GM19240 (cell line): ENCODE measurements around the gene ARHGAP42.

Experiments
- DNase-seq: peaks from one replicate; pipeline ENCODE4 v3.0.0; 2011; ENCODE audit warnings: low spot score; ENCODE audit not compliant: insufficient read length

The ARHGAP42 gene

DNA sequence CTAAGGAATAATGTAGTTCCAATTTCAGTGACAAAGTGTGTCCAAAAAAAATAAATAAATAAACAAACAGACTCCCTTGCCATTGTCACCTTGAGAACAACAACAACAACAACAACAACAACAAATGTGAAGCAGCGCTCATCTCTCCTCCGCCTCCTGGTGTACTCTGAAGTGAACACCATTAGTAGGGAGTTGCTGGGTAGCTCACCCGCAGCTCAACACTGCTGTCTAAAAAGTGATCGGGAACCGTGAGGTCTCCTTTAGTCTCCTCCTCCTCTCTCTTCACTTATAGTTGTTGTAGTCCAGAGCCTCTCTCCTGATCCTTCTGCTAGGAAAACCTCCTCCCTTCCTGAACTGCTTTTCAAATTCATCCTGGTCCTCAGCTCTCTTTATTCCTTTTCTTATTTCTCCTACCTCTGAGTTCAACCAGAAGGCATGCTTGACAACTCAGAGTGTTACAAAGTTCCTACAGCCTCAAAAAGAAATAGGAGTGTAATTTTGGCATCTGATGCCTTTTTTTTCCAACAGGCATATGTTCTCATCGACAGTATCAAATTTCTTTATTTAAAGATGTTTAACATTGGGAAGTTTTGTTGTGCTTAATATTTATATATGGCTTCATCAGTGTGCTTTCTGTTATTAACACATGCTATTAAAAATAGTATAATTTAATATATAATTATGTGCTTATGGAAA lies 227.5 kb downstream of the ARHGAP42 start:
- DNase-seq, result no peak

DNA sequence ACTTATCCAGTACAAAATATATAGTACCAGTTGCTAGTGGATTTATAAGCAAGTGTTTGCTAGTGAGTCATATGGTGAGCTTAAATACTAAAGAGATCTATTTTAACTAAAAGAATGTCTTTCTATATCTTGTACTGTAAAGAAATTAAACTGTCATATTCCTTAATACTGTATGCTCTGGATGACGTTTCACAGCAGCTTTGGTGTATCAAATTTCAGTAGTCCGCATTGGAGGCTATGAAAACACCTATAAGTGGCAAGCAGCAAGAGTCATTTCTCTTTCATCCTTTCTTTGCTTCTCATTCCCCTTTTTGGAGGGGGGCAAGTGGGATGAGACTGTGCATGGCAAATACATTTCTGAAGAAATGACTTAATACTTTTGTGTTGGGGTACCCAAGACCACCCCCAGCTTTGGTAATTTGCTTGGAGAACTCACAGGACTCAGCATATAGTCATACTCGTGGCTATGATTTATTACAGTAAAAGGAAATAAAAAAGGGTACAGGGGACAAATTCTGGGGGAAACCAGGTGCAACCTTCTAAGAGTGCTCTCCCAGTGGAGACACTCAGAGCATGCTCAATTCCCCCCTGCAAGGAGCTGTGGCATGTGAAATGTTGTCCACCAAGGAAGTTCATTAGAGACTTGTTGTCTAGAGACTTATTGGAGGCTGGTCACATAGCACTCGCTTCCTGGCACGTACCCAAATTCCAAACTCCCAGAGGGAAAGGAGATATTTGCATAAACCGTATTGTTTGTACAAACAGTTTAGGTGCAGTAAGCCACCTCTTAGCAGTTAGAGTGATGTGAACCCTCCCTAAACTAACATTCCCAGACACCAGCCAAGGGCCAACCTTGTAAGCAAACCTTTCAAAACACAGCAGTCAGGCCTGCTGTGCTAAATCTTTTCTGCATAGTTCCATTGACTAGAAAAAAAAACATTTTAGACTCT lies 231.7 kb downstream of the ARHGAP42 start:
- no peak for DNase-seq

DNA sequence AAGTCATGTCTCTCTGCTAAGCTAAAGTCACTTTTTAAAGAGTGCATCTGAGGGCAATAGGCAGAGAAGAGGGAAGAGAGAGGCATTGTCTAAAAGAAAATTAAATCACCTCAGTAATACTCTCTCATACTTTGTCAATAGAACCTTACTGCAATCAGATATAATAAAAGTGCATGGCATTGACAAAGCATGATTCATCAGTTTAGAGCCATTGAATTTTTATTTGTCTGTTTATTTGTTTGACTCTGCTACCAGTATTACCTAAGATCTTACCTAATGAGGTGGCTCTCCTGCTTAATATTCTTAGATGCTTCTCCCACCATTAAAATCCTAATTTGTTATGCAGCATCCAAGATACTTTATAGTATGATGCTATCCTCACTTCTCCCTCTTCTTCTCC lies 233.5 kb downstream of the ARHGAP42 start:
- DNase-seq, result no peak

DNA sequence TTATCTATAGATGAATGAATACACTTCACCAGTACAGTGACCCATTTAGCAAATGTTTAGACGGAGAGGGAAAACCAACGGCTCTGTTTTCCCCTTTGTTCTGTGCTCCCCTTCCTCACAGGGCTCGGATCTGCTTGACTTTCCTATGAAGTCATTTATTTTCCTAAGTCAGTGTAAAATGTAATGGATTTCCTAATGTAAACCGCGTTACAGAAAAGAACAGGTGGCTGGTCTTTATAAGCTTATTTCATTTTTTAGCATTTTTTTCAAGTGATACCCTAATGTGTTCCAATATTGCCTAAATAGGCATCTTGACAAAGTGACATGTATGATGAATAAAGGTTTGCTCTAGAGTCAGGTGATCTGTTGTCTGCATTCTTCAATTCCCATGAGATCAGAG lies 235.0 kb downstream of the ARHGAP42 start:
- DNase-seq, result no peak

DNA sequence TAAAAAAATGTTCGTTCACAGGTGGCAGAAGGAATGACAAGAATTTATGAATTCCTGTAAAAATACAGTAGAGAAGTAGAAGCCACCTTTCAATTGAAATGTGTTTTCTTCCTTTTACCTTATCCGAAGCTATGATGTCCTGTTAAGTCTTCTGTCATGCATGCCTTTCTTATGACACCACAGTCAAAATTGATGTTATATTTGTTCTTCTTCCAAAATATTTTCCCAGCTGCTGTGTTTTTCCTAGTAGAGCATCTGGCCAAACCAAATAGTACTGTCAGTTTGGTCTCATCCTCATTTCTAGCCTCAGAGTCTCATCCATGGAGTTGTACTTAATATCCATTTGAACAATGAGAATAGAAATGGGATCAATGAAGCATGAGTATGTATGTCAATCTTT lies 236.5 kb downstream of the ARHGAP42 start:
- DNase-seq, result no peak

DNA sequence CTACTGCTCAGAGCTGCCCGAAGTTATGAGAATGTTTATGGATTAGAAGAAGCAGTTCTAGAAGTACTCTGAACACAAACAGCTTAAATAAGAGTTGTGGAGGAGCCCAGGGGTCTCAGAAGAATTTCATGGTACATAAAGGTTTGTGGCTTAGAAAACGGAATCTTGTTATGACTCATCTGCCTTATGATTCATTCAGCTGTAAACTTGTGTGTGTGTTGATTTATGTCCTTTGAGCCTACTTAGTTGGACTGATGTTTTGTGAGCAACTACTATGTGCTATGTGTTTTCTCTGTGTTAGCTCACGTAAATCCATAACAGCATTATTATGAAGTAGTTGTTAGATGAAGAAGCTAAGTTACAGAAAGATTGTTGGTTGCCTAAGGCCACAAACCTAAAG lies 238.8 kb downstream of the ARHGAP42 start:
- DNase-seq, result no peak

DNA sequence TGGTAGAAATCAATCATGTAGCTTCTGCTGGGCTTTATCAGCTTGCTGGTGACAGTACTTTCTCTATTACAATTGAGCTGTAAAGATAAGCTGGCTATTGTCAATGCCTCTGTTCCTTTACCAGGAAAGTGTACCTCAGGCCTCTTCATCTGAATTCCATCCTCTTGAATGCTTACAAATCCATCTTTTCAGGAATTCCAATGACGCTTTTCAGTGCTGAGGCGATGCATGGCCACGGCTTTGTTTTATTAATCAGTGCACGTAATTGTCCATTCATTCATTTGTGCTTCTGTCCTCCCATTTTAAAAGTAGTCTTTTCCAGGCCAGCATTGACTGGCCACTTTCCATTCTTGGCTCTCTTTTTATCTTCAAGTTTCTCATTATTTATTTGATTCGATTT lies 240.5 kb downstream of the ARHGAP42 start:
- no peak for DNase-seq

DNA sequence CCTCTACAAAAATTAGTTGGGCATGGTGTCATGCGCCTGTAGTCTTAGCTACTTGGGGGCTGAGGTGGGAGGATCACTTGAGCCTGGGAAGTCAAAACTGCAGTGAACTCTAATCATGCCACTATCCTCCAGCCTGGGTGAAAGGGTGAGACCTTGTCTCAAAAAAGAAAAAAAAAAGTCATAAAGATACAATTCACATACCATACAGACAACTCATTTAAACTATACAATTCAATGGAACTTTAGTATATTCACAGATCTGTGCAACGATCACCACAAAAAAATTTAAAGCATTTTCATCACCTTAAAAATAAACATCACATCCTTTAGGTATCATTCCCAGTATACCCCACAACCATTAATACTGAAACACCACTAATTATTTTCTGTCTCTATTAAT lies 241.3 kb downstream of the ARHGAP42 start:
- DNase-seq, result no peak

DNA sequence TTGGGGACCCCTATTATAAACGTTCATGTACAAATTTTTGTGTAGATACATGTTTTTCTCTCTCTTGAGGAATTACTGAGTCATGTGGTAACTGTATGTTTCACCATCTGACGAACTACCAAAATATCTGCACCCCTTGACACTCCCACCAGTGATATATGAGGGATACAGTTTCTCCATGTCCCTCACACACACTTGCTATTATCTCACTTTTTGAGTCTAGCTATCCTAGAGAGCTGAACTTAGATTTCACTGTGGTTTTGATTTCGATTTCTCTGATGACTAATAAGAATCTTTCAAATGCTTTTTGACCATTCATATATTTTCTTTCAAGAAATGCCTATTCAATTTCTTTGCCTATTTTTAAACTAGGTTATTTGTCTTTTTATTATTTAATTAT lies 242.3 kb downstream of the ARHGAP42 start:
- DNase-seq, result no peak

DNA sequence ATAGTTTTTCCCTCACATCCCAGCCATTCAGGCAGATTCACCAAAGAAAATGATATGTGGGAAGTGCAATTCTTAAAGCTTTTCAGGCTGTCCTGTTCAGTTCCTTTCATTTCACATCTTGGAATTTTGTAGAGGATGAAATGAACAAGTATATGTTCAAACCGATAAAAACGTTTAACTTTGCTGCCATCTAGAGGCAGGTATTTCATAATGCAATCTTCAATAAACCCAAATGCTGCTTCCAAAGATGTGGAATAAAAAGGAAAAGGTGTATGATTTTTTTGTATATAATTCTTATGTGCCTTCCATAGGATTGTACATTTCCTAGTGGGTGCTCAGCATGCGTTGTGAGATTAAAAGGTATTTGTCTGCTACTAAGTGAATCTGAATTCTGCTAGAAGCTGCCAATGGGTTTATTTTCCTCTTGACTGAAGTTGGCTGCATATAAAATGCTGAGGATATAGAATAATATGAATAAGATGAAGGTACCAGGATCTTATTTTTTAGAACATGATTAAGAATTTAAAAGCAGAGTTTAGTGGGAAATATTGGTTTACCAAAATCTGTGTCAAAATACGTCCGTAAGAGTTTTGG lies 243.2 kb downstream of the ARHGAP42 start:
- DNase-seq, result no peak

DNA sequence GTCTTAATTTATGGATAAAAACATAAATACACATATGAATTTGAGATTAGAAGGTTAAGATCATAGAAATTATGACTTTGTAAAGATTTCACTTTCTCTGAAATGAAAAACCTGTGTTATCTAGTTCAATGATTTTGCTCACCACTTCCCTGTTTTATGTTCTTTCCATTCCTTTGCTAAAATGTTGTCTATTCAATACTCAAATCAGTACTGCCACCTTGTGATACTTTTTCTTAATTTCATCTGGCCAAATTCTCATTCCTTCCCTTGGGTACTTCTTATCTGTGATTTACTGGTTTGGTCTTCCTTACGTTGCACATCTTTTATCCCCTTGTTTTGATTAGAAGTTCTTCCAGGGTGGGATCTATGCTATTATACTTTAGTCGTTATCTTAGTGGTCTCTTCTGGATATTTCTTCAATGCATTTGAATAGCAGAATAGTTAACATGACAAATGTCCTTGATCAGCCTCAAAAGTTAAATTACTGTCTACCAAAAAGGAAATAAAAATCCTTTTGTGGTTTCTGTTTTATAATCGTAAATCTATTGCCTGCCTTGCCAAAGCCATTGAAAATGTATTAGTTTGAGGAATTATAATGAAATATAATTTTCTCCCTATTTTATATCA lies 245.5 kb downstream of the ARHGAP42 start:
- no peak for DNase-seq

DNA sequence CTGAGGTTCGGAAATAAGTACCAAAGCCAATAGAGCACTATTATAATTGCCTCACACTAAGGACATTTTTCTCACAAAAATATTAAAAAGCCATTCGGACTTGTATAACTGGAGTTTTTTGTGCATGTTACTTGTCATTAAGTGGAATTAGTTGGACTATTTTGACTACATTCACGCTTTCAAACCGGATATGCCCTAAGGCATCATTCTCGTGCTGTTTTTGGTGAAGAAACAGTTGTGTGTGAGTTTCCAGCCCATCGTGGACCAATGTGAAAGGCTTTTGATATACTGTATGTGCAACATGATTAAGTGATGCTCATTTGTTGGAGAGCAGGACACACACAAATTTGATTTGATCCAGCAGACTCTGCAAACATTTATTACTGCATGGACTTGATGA lies 249.7 kb downstream of the ARHGAP42 start:
- DNase-seq, result no peak

DNA sequence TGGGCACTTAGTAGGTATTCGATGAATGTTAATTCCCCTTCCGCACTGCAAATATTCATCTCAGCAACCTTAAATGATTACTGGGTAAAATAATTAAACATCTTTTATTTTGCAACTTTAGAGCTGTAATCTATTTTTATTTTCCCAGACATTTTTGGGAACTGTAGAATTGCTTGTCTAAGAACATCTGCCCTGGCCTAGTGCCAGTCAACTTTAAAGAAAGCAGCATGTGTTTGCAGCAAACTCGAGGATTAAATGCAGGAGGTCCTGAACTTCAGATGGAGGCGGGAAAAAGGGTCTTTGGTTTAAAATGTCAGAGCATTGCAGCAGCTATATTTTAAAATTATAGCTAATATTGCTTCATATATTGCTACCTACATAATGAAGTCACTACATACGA lies 252.5 kb downstream of the ARHGAP42 start:
- no peak for DNase-seq

DNA sequence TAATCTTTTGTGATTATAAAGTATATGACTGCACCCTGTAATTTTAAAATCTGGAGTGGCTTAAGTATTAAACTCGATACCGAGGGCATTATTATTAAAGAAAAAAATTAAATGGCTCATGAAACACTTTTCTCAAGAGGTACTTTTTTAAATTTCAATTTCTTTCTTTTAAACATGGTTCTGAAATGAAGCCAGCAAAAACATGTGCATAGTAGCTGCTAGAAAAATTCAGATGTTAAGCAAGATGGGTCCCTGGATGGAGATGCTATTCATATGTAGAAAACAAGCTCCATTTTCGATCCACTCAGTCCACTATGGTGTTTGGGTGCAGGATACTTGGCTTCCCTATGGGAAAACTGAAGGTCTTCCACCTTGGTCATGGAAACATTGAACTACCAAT lies 253.0 kb downstream of the ARHGAP42 start:
- DNase-seq, result no peak

DNA sequence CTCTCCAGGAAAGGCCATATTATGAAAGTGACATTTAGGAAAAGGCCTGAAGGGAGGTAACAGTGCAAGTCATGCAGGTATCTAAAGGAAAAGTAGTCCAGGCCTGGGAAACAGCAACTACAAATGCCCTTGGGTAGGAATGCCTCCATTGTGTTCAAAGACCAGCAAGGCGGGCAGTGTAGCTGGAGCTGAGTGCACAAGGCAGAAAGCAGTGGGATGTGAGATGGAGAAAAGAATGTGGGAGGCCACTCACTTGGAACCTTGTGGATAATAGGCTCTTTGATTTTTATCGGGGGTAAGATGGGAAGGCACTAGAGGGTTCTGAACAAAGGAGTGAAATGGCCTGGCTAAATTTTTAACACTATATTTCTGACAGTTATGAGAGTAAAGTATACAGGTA lies 253.9 kb downstream of the ARHGAP42 start:
- DNase-seq, result no peak

DNA sequence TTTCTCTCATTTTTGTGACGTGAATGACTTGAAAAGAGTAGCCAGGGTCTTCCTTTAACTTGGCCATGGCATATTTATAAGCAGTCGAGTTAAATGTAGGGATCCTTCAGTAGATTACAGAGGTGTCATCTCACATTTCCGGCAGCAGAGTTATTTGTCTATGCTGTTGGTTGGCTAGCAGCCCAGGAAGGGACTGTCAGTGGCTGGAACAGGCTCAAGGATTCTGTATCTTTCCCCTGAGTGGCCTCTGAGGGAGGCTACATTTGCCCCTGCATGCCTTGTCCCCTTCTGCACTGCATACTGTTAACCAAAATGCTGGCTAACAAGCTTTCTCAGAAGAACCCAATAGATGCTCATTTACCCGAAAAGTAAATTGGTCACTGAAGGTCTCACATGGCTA lies 254.9 kb downstream of the ARHGAP42 start:
- no peak for DNase-seq

DNA sequence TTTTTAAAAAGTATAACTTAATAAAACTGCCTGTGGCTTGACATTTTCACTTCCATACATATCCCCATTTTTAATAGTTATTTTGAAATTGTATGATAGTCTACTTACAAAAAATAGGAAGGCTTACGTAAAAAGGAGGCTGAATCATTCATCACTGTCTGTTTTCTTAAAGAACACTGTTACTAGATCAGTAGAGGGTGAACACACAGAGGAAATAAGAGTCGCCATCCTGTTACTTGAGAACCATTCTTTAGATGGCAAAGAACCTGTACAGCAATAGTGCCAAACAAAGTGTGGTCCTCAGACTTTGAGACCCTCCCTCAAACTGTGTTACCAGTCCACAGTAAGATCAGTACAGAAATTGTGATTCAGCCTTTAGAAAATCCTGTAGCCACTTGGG lies 261.8 kb downstream of the ARHGAP42 start:
- no peak for DNase-seq

DNA sequence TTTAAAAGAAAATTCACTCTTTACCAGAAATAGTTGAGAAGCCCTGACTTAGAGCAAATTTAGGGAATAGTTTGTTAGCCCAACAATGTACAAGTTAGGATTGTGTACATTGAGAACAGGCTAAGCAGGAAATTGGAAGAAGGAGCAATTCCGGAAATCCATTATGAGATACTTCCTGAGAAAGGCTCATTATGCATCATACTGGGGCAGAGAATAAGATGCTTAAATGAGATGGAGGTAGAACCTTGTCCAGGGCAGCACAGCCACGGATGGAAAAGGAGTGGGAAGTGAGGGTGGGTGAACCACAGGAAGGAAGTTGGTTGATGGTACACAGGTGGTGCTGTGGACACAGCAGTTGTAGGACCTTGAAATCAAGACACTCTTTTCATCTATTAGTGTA lies 262.4 kb downstream of the ARHGAP42 start:
- DNase-seq, result no peak

DNA sequence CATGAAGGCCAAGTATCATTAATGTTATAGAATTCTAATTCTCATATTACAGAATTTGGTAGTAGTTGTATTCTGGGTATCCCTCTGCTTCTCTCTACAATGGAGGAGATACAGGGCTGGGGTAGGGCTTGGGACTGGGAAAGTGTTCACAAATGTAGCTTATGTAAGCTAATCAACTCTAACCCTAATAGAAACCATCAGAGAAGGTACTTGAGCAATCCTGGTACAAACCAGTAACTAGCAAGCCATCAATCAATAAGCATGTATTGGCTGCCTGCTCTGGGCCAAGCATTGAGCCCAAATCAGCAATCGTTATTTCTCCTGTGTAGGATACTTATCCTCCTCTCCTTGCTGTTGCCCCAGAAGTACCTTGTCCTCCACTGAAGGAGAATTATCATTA lies 268.2 kb downstream of the ARHGAP42 start:
- no peak for DNase-seq

DNA sequence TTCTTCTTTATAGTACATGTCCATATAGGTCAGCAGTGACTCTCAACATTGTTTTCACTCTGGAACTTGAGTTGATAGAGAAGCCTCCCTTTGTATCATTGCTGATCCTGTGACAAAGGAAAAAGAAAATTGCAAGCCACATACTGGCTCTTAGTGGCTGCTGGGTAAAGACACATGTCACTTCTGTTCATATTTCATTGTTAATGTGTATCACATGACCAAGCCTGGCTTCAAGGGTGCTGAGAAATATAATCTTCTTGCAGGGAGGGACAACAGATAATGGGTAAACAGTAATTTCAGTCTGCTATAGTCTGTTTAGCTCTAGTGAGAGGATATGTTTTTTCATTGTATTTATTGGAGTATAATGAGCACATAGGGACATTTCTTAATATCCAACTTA lies 269.3 kb downstream of the ARHGAP42 start:
- DNase-seq, result no peak

DNA sequence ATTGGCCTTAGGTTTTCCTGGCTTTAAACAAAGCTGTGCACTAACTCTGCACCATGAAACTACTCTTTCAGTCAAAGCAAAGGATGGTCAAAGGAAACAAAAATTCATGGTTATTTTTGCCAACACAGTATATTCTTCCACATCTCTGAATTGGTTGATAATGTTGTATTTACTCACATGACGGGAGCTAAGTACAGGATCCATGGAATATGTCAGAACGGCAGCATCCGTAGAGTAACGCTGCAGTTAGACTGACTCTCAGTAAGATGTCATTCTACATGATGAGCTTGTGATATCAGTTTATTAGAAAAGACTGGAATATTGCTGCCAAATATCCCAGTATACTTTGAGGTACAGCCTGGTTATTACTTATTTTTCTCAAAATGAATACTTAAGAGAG lies 270.4 kb downstream of the ARHGAP42 start:
- DNase-seq, result no peak

DNA sequence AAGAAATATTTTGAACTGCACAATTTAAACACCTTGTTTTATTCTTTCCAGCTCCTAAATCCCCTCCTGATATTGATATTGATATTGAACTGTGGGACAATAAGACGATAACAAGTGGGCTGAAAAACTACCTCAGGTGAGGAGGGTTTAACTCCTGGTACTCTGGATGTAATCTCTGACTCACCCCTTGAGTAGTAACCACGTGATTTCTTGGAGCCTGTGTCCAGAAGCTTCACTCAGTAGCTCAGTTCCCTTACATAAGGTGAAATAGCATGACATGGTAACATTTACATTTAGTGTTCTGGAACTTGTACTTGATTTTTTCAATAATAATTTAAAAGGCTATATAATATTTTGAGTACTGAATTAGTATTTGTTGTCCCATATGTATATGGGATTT lies 274.5 kb downstream of the ARHGAP42 start:
- no peak for DNase-seq
